NCI-H2107 (cell line): ENCODE results near the gene HCN2.
"Not testable (repeated sequence)": the region's sequence is repeated elsewhere in the genome, so short reads cannot be mapped to it uniquely, and the experiment has no call there.

Source experiments
- DNase-seq: peaks from one replicate; lab custom pipeline; 2025; lab: John Stamatoyannopoulos, UW

Gene HCN2

DNA sequence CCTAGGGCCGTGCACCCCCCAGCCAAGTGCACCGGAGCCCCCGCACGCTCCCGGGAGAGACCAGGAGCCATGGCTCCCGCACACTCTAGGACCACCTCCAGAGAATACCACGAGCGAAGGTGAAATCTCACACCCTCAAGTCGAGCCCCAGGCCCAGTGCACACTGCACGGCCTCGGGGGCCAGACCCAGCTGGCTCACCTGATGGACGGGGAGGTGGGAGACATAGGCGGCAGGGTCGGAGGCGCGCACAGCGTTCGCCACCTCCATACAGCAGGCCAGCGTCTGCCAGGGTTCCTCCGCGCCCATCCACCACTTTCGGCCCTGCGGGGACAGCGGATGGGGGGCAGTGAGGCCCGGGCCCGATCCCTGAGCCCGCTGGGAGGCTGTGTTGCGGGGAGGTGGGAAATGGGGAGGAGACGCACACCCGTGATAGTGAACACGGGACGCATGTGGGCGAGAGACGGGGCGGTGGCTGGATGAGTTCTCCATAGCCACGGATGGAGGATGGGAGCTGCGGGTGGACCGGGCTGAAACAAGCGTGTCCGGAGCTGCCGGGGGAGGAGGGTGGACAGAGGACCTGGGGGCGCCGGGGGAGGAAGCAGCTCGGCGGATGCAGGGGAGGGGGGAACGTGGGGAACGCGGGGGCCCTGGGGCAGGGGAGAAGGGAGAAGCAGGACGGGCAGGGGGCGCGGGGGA lies 30.6 kb downstream of the HCN2 start:
- no peak for DNase-seq

DNA sequence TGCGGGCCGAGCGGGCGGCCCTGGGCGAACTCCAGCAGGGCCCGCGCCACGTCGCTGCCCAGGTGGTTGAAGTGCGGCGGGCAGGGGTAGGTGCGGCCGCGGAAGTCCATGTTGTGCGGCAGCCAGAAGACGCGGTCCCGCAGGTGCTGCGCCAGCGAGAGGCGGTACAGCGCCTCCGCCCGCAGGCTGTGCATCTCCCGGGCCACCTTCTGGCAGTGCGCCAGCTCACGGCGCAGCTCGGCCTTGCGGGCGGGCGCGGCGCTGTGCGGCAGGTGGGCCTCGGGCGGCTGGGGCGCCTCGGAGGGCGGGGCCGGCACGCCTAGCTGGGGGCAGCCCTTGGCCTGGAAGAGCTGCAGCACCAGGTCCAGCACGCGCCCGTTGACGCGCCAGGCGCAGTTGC lies 31.5 kb downstream of the HCN2 start:
- not testable (repeated sequence) for DNase-seq

DNA sequence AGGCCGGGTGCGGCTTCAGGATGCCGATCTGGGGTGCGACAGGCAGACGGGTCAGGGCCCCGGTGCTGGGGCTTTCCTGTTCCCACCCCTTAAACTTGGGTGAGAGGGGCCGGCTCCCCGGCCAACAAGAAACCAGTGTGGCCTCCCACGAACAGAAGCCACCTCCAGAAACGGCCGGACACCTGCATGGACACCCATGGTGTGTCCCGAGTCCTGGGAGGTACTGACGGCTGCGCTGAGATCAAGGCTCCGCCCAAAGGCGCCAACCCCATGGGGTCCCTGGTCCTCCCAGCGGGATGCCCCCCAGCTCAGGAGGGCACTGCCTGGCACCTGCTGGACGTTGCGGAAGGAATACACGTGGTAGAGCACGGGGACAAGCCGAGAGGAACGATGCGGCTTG lies 32.1 kb downstream of the HCN2 start:
- no peak for DNase-seq

DNA sequence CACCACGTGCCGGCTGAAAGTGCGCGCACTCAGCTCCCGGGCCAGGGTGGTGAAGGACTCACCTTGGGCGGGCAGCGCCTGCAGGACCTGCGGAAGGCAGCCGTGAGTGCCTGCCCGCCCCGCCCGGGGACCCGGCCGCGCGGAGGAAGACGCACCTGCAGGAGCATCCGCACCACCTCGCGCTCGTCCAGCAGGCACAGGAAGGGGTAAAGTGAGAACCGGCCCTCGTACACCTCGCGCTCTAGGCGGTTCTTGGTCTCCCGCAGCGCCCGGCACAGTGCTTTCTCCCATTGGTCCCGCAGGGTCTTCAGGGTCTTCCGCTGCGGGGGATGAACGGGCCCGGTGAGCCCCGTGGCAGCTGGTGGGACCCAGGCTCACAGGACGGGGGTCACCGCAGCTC lies 33.0 kb downstream of the HCN2 start:
- no peak for DNase-seq

DNA sequence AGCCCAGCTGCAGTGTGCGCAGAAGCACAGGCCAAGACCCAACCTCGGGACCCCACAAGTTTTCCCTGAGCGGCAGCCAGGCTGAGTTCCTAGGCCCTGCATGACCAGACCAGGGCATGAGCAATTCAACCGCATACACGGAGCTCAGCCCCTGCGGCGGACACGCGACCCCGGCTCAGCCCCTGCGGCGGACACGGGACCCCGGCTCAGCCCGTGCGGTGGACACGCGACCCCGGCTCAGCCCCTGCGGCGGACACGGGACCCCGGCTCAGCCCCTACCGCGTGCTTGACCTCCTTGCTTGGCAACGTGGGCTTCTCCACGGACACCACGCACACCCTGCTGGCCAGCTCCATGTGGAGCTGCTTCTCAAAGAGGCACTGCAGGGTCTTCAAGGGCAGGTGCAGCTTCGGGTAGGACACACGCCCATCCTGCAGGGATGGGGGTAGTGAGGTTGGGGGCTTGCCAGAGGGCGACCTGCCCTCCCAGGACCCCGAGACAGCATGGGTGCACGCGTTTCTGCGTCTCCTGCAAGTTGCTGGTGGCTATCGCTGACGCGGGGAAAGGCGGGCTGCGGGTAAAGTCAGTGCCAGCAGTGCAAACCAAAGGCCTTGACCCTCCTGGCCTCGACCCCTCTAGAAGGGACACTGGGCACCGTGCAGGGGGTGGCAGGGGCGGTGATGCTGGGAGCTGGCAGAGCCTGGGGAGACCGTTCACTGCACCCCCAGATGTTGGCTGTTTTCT lies 33.7 kb downstream of the HCN2 start:
- no peak for DNase-seq

DNA sequence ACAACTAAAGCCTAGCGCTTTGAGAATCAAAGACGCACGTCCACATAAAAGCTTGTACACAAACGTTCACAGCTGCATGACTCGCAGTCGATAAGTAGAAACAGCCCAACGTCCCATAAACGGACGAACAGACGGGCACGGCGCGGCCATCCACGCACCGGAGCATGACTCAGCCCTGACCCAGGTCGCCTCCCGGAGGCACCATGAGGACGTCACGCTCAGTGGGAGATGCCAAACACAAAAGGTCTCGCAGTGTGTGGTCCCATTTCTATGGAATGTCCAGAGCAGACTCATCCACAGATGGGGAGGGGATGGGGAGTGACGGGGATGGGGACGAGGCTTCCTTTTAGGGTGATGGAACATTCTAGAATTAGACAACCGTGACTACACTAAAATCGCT lies 34.3 kb downstream of the HCN2 start:
- DNase-seq: no peak

DNA sequence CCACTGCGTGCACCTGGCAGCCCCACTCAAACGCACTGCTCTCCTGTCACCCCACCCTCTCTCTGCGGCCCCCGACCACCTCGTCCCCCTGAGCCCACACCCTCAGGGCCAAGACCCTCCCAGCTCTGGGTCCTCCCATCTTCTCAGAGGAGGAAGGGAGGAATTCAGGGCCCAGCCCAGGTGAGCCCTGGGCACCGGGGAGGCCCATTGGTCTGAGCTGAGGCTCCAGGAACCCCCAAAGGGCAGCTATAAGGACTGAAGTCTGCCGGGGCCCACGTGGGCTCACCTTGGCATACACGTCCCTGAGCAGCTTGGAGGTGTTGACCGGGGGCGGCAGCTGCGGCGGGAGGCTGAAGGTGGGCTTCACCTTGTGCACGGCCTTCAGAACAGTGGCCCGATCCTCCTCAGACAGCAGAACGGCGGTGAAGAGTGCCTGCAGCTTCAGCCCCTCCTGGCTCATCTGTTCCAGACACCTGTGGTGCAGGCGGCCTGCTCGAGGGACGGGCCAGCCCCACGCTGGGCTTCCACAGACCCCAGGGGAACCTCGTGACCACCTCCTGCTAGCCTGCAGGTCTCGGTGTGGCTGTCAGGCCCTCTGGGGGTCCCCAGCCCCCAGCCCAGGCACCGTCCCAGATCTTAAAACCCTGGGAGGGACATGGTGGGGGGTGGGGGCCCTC lies 34.9 kb downstream of the HCN2 start:
- DNase-seq: no peak

DNA sequence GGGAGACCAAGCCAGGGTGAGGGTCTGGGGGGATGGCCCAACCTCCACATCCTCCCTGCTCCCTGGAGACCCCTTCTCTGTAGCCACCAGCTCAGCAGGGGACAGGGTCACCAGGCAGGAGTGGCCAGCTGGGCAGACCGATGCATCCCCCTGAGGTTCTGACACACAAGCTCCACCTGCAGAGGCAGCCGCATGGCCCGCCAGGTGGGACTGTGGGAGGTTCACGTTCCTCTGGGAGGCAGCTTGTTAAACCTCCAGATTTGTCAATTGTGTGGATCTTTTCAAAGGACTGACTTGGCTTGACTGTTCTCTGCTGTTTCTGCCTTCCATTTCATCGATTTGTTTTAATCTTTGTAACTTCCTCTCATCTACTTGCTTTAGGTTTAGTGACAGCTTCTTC lies 35.6 kb downstream of the HCN2 start:
- DNase-seq: no peak

DNA sequence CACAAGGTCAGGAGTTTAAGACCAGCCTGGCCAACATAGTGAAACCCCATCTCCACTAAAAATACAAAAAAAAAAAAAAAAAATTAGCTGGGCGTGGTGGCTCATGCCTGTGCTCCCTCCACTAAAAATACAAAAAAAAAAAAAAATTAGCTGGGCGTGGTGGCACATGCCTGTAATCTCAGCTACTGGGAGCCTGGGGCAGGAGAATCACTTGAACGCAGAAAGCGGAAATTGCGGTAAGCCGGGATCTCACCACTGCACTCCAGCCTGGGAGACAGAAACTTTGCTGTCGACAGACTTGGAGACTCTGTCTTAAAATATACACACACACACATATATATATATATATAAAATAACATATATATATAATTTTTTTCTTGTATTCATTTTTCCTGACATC lies 36.9 kb downstream of the HCN2 start:
- DNase-seq: not testable (repeated sequence)

DNA sequence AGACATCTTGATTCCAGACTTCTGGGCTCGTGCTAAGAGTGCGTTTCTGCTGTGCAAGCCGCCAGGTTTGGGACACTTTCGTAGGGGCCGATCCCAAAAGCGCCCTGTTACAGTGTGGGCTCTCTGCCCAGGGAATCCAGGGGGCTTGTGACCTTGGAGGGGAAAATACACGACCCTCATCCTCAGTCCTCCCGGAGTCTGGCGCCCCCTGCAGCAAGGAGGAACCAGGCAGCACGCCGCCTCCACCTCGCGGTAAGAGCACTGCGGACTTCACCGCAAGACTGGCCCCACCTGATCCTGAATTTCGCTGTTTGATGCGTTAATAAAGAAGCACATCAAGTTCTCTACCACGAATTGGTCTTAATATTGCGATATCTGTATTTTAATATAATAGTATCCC lies 38.5 kb downstream of the HCN2 start:
- DNase-seq: no peak

DNA sequence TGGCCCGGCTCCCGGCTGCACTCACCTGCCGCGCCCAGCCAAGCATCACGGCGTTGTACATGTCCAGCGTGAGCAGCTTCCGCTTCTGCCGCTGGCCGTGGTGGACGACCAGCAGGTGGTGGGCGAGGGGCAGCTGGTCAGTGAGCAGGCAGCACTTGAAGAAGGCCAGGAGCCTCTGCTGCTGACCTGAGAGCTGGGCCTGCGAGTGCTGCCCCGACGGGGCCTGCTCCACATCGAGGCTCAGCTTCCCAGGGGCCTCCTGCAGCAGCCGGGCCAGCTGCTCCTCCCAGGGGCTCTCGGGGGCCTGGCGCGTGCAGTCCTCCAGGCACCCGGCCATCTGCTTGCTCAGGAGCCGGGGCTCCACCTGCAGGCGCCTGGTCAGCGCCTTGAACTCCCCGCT lies 39.8 kb downstream of the HCN2 start:
- not testable (repeated sequence) for DNase-seq

DNA sequence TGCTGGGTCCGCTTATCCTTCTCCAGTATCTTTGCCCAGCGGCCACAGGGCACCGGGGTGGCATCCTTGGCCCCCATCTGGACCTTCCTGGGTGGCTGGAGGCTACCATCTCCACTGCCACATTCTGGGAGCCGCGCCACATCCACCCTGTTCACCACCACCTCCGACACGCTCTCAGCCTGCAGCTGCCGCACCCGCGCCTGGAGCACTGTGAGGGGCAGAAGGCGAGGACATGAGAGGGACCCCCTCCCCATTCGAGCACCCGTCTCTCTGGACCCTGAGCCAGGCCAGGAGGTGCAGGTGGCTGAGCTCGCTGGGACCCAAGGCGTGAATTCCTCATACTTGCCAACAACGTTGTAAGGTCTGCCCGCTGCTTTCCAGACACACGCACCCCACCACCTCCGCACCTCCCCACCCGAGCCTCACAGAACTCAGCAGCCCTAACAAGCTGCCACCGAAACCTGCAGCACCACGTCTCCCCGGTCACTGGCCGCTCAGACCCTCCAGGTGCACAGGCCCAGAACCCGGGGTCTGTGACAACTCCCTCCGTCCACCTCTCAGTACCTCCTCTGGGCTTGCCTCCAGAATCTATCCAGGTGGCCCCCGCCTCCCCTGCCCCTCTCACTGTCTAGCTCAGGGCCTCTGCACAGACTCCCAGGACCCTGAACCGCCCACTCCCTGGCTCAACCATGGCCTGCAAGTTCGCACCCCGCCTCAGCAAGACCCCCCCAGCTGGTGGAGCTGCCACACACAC lies 40.5 kb downstream of the HCN2 start:
- DNase-seq: no peak

DNA sequence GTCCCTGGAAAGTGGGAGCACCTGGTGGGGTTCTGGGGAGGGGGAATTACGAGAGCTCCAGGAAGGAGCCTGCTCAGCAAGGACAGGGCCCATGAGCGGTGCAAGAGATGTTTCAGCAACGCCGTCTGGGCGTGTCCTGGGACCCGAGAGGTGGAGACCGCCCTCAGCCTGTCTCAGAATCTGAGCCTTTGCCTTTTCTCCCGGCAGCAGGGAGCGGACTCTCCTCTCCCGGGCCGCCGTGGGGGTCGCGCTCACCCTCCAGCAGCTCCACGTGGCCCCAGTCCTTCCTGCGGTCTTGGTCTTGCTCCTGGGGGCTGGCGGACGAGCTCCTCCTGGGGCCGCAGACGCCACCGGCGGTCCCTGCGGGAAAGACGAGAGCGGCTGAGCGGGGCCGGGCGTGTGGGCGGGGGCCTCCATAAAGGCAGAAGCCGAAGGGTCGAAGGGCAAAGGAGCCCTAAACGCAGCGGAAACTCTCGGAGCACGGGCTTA lies 42.9 kb downstream of the HCN2 start:
- no peak for DNase-seq

DNA sequence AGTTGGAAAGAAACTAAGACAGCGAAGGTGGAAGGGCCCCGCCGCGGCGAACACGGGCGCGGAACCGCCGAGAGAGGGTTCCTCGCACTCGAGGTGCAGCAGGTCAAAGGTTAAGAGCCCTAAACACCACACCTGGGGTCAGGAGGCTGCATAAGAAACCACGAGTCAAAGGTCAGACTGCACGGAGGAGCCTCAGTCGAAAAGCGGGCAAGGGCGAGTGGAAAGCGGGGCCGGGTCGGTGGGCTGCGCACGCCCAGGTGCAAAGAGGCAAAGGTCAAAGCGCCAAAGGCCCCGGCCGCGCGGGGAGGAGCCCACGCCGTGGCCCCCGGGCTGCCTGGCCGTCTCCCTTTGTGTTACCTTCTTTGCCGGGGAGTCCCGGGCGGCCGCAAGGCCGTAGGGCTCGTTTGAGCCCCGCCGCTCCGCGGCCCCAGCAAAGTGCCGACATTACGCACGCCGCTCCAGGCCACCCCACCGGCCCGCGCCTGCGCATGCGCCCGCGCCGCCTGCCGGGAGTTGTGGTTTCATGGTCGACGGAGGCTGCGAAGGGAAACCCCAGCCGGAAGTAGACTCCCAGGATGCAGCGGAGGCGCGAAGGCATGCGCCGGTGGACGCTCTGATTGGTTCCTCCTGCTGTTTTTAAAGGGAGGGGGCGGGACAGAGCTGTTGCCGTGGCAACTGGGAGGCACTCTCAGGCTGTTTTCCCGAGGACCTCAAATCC lies 43.5 kb downstream of the HCN2 start, which contains the start of gene POLRMT:
Gene POLRMT, minus strand, starts transcription at position 470 of the 718 bp plus-strand sequence. Its CDS starts 25 bp downstream, at position 445.
- DNase-seq: peak; percentile 96

DNA sequence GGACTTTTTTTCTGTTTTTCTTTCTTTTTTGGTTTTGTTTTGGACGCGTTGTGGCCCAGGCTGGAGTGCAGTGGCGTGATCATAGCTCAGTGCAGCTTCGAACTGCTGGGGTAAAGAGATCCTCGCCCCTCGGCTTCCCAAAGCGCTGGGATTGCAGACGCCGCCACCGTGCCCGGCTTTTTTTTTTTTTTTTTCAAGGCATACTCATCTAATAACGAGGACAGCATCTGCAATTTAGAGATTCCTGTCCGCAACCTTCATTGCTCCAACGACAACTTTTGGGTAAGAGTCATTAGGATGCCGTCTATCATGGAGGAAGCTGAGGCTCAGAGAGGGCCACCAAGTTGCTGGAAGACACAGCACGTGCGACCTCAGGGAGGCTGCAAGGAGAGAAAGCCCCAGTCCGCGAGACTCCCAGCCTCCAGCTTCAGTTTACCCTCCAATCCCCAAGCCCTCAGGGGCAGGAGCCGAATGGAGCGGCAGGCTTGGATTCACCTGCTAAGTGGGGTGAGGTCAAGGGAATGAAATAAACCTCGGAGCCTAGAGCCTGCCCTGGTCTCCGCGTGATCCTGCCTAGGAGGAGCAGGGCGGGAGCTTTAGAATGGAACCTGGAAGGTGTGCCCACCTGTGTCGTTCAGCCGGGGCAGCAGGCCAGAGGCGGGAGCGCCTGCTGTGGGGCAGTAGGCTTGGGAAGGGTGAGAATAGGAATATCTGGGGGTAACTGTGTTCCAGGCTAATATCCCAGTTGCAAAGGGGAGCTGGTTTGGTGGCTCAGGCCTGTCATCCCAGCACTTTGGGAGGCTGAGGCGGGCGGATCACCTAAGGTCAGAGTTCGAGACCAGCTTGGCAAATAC lies 44.3 kb downstream of the HCN2 start:
- DNase-seq: no peak

DNA sequence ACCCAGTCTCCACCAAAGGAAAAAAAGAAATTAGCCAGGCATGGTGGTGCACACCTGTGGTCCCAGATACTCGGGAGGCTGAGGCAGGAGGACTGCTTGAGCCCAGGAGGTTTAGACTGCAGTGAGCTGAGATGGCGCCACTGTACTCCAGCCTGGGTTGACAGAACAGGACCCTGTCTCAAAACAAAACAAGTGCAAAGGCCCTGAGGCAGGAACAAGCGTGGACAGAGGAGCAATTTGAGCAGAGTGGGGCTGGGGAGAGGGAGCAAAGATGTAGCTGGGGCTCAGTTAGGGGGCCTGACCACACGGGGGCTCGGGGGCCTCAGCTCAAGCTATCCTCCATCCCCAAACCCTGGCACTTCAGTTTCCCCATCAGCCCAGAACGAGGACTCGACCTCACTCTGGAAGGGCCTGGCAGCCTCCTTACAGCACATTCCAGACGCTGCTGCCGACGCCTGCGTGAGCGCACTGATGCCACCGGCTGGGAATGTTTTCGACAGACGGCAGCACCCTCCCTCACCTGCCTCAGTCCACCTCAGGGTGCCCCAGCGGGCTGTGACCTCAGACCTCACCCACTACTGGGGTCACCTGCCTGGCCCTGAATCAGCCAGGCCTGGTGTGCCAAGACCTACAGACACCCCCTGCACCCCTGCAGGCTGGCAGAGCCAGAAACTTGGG lies 45.4 kb downstream of the HCN2 start:
- DNase-seq: no peak

DNA sequence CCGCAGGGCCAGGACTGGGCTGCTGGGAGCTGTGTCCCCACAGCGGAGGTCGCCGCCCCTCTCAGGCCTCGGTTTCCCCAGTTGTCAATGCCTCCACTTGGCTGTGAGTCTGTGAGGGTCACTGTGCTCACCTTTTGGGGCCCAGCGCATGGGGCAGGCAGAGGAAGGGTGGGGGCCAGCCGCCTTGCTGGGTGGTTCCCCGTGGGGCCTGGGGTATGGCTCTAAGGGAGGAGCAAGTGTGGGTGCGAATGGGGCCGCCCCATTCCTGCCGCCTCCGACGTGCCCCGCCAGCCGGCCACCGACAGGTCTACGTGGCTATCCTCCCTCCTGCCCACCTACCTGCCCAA lies 49.2 kb downstream of the HCN2 start:
- DNase-seq: no peak

DNA sequence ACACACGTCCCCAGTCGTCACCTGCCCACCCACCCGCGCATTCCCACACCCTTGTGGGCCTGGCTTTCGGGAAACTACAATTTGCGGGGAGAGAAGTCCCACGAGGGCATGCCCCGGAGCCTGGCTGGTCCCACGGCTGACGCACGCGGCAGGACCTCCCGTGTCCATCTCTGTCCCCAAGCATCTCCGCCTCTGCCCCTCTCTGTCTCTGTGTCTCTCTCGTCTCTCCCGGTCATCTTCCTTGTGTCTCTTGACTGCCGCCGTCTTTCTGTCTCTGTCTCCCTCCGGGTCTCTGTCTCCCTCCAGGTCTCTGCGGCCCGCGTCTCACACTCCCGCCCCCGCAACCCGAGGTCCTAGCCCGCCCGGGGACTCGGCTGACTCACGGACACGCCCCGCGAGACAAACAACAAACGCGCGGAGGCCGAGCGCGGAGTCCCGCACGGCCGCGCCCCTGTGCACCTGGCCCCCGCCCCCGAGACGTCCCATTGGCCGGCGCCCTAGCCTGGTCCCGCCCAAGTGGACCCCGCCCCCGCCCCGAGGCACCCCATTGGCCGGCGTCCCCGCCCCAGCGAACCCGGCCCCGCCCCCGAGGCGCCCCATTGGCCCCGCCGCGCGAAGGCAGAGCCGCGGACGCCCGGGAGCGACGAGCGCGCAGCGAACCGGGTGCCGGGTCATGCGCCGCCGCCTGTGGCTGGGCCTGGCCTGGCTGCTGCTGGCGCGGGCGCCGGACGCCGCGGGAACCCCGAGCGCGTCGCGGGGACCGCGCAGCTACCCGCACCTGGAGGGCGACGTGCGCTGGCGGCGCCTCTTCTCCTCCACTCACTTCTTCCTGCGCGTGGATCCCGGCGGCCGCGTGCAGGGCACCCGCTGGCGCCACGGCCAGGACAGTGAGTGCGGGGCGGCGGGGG lies 49.8 kb downstream of the HCN2 start, which contains the start of gene FGF22:
Gene FGF22, plus strand, starts transcription at position 627 of the 908 bp plus-strand sequence. Its CDS starts 47 bp downstream, at position 674.
- DNase-seq: peak; percentile 82

DNA sequence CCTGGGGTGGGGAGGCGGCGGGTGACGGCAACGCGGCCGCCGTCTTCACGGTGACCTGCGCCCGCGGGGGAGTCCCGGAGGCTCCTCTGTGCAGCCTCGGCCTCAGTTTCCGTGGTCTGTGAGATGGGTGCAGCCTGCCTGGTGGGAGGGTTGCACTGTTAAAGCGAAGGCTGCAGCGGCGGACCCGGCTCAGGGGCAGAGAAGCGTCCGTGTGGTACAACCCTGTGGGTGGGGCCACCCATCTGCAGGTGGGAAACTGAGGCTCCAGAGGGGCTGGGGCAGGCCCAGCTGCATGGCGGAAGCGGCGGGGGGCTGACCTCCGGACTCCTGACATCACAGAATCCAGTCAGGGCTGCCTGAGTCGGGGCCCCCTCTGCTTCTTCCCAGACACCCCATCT lies 50.5 kb downstream of the HCN2 start:
- no peak for DNase-seq
